DMS153 treated with DMSO at 0.1 percent for 48 hours (cell line): ENCODE data around the gene FLRT2.

ENCODE experiments used
- DNase-seq: peaks from one replicate; lab custom pipeline; 2025; ENCODE audit not compliant: unreplicated experiment; lab: John Stamatoyannopoulos, UW

The FLRT2 gene, protein sequence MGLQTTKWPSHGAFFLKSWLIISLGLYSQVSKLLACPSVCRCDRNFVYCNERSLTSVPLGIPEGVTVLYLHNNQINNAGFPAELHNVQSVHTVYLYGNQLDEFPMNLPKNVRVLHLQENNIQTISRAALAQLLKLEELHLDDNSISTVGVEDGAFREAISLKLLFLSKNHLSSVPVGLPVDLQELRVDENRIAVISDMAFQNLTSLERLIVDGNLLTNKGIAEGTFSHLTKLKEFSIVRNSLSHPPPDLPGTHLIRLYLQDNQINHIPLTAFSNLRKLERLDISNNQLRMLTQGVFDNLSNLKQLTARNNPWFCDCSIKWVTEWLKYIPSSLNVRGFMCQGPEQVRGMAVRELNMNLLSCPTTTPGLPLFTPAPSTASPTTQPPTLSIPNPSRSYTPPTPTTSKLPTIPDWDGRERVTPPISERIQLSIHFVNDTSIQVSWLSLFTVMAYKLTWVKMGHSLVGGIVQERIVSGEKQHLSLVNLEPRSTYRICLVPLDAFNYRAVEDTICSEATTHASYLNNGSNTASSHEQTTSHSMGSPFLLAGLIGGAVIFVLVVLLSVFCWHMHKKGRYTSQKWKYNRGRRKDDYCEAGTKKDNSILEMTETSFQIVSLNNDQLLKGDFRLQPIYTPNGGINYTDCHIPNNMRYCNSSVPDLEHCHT

DNA sequence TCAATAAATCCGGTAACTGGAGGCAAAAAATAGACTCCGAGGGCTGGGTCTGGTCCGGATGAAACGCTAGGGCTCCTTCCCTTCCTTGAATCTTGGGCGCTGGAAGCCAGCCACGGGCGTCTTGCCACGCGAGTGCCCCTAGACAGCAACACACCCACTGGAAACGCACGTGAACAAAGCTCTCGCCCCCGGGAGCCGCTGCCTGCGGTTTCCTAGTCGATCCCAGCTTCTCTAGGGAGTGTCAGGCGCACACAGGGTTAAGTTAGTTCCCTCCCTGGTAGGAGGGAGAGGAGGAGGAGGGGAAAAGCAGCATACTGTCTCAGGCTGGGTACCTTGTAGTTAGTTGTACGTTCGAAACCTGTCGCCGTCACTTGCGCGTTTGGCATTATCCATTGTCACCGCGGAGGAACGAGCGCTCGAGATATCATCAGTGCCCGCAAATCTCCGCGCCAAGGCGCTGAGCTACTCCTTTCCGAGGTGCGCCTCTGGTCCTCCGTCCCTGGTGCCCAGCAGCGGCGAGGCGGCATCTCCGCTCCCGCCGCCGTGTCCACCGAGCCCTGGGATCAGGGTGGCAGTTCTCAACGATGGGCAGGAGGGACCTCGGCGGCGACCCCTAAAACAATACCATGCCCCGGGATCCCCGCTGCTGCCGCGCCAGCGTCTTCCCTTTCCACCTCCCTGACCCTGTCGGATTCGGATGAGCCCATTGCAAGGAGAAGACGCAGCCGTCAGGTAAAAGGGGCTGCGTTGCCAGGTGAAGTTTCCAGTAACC is at the start of gene FLRT2:
TSS of gene FLRT2 (plus strand) at position 342 of the 772 bp plus-strand sequence. CDS start 91,371 bp downstream, outside the sequence.
- no peak for DNase-seq

DNA sequence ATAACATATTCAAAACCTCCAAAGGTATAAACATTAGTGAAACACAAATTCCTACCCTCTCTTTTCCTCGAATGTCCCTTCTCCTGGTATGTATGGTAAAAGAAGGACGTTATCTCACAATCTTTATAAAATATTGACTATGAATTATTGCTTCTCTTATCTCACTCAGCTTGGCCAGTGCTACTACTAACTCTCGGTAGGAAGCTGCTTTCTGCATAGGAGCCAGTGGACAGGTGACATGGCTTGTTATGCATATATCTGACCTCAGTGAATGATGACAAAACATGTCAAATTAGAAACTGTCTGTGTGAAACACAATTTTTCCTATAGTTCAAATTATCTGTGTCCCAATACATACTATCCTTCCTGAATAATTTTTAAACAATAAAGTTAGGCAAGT is 48.5 kb upstream of the FLRT2 start:
- DNase-seq: no peak

DNA sequence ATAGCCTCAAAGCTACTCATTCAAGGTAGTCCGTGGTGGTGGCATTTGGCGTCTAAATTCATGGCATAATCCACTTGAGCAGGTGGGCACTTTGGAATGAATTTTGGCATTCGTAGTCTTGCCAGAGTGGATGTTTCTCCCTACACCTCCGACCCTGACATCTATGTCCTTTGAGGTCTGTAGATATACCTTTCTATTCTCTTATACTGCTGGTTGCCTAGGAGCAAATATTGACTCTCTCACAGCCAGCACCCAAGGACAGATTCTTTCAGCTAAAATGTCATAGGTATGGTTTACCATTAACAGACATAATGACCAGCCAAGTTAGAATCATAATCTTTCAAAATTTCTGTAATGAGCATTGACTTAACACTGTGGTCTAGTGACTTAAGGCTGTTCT is 47.4 kb upstream of the FLRT2 start:
- DNase-seq: no peak

DNA sequence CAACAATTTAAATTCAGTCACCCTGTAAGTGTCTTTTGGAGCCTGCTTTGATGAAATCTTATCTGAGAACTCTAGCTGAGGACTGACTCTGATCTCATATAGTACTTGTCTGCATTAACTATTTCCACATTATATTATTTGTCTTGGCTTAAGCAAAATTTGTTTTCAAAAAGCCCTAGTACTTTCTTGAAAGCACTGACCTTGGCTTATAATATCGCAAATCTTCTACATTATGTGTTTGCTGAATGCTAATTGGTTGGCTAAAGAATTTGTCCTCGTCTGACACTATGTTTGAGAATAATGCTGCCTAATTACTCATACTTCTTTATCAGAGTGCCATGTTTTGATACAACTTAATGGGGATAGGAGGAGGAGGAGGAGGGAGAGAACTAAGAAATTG is 46.9 kb upstream of the FLRT2 start:
- no peak for DNase-seq

DNA sequence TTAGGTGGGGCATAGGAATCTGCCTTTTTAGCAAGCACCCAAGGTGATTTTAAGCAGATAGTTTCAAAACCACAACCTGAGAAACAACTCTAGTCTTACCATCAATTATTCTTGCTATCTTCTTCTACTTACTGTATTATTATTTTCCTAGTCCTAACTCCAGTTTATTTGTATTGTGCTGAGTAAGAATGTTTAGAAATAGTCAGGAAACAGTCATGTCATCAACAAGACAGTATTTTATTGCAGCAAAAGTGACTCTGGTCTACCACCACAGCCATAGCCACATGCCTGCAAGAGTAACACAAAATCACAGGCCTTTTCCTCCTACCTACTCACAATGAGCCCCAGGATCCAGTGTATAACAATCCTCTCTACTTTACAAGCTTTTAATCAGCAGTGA is 46.3 kb upstream of the FLRT2 start:
- no peak for DNase-seq

DNA sequence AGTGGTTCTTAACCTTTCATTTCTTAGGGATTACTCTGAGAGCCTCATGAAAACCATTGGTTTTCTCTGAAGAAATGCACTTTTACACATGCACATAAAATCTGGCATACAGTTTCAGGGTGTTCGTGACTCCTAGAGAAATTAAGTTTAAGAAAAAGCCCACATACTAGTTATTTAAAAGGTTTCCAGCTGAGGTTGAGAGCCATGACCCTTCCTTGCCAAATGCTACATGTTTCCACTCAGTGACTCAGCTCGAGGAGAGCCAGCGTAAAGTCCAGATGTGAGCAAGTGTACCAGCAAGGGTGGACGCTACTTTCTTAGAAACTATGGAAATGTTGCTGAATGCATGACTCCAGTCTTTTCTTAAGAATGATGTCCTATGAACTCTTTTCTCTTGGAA is 42.7 kb upstream of the FLRT2 start:
- DNase-seq: no peak

DNA sequence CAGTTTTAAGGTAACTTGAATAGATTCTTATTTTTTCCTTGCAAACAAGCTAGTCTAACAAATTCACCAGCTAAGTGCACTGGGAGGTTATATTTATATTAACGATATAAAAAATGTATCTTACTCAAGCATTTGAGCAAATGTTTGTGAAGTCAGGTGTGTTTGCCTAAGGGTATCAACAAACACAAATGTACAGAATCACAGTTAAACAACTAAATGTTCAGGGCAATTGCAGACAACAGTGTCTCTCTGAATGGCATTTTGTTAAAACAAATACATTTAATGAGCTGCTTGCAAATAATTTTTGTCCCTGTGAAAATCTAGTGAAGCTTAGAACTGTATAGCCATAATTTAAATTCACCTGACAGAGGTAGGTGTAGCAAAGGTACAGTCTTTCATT is 28.2 kb upstream of the FLRT2 start:
- DNase-seq: no peak

DNA sequence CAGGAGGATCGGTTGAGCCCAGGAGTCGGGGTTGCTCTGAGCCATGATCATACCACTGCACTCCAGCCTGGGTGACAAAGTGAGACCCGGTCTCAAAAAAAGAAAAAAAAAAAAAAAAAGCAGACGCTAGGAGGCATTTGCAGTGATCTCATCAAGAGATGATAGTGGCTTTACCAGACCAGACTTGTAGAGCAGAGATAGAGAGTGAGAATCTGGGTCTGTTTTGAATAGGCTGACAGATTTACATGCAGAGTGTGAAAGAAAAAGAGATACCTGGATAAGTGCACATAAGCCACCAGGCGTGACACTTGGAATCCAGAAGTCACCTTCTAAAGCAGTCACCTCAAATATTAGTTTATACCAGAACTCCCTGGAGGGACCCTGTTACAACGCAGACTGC is 21.1 kb upstream of the FLRT2 start:
- DNase-seq: no peak

DNA sequence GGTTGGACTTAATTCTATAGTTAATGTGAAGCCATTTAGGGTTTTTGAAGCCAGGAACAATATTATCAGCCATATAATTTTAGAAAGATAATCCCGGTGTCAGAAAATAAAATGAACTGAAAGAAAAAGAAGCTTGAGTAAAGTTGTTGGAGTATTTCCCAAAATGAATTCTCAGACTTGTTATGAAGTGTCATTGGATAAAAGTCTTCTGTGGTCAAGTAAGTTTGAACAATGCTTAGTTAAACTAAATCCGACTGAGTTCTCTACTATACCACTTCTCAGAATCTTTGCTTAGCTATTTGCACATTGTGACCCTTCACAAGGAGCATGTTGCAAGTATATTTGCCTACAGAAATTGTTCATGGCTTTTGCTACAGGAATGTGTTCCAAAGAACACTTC is 17.5 kb upstream of the FLRT2 start:
- DNase-seq: no peak

DNA sequence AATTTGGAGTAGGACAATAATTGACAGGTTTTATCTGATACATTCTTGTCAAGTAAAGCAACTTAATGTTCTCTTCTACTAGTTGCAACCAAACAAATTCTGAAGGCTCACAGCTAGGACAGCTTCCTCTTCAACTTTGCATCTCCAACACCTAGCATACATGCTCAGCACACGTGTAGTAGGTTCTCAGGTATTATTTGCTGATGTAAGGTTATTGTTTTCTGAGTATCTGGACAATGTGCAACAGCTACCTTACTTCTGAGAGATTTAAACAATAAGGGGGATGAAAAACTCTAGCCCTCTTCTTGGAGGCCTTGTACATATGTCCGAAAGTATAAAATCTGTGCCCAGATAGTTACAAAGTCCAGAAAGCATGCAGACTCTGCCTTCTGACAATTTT is 15.5 kb upstream of the FLRT2 start:
- no peak for DNase-seq

DNA sequence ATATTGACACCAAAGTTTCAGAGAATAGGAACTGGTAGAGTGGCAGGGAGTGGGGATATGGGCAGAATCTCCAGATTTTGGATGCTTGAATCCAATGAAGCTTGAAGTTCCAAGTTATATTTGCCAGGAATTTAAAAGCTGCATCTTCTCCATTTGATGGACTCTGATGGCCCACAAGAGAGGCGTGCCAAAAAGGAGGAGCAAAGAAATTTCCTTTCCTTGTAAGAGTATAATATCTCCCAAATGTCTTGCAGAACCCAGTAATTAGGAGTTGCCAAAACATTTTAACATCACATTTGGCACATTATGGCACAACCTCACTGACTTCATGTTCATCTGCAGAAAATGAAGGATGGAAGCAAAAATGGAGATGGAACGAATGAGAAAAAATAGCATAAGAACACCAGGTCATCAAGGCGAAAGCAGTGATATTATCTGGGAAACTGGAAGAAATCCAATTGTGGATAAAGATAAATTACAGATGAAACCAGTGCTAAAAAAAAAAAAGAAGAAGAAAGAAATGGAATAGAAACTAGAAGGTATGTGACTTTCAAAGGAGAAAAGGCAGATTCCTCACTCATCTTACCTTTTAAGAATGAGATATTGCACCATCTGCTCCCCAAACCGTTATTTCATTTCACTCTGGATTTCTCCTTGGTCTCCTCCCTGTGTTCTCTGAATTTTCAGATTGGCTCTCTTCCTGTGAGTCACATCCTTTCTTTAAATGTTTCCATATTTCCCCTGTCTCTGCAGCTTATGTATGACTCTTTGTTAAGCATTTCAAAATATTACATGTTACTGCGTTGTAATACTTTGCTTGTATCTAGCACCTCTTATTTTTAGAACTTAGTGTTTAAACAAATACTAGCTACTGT is 13.5 kb upstream of the FLRT2 start:
- no peak for DNase-seq

DNA sequence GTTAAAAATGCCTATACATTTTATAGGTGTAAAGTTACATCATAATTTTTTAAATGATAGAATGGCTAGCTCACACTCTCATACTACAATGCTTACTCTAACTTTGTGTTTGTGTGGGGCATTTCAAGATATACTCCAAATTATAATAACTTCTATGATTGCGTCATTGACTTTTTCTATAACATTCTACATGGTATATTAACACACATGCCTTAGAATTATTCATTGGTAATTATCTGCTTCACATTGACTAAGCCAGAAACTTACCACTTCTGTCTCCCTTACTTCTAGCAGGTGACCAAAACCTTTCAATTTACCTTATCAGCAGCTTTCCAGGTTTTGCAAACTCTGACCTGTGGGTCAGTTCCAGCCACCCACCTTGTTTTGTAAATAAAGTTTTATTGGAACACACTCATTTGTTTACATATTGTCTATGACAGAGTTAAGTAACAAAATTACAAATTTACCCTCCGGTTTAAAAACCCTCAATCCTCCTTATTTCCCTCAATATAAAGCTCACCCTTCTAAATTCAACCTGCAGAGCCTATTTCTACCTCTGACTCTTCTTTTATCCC is 12.7 kb upstream of the FLRT2 start:
- DNase-seq: no peak

DNA sequence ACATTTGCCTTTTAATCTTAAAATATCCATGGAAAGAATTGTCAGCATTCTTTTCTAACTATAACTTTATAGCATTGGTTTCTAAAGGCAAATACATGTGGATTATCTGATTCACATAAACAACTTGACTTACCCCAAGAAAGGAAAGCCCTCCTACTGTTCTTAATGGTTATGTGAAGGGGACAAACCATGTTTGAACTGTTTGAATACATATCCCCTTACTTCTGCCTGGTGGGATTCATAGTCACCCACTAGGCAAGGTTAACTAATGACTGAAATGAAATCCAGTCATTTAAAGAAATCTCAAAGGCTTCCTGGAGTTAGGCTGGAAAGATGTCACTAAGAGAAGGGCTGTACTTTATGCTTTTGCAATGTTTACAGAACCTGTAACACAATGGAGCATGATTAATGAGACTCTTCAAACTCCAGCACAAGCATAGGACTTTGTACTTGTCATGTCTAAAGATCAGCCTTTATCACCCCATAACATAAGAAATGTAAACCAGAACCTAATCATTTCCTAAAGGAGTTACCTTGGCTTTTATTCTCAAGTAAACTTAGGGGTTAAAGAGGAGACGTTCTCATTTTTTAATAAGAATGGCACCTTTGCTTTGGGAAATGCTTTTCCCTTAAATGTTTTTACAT is 10.2 kb upstream of the FLRT2 start:
- no peak for DNase-seq

DNA sequence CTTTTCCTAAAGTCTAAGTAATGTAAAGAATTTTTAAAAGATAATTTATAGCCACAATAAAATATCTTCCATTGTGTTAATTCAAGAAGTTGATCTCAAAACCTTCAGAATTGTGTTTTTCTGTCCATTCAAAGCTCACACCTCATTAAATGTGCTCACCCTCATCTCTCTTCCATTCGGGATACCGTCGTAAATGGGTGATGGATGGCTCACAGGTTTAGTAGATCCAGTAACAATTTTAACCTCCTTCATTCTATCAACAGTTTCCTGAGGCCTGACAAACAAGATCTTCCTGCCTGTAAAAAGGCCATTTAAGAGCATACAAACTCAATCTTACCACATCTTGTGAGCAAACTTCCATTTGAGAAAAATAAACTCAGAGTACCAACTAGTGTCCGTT is 9.4 kb upstream of the FLRT2 start:
- no peak for DNase-seq

DNA sequence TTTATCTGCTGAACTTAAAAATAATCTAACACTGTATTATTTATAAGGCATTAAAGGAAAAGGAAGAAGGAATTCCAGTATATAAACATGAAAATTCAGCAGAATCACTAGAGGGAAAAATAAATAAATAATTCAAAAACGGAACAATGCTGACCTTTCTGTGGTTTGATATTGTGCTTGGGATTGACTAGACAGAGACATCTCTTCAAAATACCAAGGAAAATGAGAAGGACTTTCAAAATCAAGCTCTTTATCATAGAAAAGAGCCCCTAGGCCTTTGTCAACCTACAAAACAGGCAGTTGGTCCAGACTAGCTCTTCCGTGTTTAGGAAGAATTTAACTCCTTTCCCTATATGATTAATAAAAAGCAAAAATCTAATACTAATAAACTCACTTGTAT is 6.3 kb upstream of the FLRT2 start:
- DNase-seq: no peak

DNA sequence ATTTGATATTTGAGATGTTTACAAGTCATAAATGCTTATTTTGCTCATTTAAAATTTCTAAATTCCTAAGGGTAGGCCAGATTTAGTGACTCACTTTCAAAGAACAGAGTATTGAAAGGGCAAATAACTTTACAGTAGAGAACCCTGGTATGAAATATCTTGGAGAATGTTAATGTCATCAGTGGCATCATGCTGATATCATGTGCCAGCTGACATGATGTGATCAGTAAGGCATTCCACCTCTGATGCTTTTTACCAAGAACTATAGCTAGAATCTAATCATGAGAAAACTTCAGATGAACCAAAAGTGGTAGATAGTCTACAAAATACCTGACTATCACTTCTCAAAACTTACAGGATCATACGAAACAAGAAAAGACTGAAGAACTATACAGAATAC is 2.9 kb upstream of the FLRT2 start:
- no peak for DNase-seq

DNA sequence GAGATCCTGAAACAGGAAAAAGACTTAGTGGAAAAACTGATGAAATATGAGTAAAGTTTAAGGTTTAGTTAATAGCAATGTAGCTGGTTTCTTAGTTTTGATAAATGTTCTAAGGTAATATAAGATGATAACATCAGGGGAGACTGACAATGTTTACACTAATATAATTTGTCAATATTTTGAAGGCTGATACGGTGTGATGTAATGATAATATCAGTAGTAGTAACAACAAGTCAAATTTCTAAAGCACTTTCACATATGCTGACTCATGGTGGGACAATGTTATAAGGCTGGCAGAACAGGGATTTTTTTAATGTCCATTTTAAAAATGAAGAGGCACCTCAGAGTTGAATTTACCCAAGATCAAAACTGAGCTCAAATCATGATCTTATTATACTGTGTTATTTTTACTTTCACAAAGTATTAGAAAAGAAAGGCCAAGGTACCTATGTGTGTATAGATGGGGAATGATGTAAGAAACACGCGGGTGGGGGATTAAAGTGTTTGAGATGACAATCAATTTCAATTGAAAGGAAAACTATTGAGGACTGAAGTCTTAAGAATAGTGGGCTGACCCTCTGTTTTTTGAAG is 2.4 kb upstream of the FLRT2 start:
- no peak for DNase-seq

DNA sequence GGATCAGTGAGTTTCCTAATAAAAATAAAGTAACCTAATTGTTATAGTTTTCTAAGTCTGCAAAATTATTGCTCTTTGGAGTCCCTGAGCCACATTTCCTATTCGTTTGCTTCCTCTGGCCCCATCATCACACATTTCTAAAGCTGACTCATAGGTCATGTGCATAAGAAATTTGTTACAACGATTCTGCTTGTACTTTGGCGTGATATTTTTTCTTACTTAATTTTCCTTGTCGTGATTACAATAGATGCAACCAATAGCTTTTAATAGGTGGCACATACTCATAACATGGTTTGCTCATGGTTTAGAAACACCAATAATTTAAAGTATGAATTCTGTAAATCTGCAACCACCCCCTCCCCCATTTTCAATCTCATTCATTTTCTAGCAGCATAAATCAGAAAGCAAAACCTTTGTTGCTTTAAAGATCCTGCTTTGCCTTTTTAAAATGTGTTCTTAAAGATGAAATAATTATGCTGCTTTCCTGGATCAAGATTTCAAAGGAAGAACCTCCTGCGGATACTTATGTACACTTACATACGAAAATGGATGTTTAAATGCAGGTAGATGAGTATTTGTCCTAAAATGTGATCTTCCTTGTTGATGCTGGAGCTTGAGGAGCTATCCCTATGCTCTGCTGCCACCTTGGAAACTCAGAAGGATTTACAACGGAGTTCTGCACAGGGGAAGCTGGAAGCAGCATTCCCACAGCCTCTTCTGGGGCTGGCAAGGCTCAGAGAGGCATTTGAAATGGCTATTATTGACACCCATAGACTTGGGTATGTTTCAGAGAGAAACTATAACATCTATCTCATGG is 1.7 kb upstream of the FLRT2 start:
- DNase-seq: no peak
